H54 (cell line): Measurements from ENCODE around the gene CASP1.

ENCODE experiments used
- DNase-seq: peaks from one replicate; pipeline ENCODE4 v3.0.0; 2011; ENCODE audit warnings: low spot score, mixed read lengths; ENCODE audit not compliant: insufficient read length
- FAIRE-seq: peaks from 3 replicates; lab custom pipeline; 2011; peaks lifted over from hg19 to GRCh38; lab: Jason Lieb, UNC
- POLR2A ChIP-seq: IDR thresholded peaks from 2 replicates; pipeline ENCODE4 v1.6.1; 2011; ENCODE audit warnings: low read depth, mild to moderate bottlenecking, low read length

CASP1 gene

DNA sequence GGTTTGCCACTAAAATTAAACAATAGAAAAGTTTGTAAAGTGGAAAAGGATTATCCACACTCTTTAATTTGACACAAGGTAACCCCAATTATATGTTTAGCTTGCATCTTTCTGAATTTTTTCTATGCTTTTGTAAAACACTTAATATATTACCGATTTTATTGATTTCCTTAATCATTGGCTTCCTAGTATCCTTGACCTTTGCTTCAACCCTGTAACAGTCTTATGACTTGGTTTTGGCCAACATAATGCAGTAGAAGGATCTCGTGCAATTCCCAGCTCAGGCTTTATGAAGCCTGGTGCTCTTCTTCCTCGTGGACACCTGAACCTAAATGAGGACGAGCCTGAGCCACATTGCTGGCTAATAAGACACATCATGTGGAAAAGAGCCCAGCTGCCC, 43.0 kb downstream of the CASP1 start:
- no peak for FAIRE-seq
- DNase-seq, result no peak
- TF ChIP-seq POLR2A, result no peak

DNA sequence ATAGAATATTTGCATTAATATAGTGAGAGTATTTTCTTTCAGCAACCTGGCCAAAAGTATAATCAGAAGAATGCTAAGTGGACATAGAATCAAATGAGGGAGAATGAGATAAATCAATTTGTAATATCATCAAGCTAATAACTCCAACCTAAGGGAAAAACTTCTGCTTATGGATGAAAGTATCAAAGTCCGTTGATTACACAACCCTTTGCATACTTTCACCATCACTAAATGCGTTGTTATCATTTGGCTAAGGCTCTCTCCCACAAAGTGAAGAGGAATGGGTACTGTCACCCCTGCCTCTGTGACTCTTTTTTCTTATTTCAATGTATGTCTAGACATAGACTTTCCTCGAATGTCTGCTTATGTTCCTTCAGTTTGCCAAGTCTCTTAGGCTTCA, 50.1 kb downstream of the CASP1 start:
- TF ChIP-seq POLR2A, result no peak
- DNase-seq (no peak), FAIRE-seq (no peak)

DNA sequence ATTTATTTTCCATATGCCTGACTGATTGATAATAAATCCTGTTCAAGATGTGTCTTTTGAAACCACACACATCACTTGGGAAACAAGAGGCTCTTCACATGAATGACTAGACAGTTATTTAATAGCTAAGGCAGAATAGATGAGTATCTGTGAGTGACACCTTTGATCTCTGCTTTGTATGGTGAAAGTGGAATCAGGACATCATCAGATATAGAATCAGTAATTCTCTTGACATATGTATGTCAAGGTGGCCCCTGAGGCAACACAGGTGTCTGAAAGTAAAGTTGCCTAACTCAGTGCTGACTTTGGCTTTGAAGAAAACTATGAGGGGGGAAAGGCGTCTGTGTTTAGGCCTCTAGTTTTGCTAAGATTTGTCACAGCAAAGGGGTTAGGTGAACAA, 55.1 kb downstream of the CASP1 start:
- no peak for TF ChIP-seq POLR2A
- FAIRE-seq, result no peak
- DNase-seq, result no peak
